ENCODE measurements around the gene TMEM250.

The TMEM250 gene

DNA sequence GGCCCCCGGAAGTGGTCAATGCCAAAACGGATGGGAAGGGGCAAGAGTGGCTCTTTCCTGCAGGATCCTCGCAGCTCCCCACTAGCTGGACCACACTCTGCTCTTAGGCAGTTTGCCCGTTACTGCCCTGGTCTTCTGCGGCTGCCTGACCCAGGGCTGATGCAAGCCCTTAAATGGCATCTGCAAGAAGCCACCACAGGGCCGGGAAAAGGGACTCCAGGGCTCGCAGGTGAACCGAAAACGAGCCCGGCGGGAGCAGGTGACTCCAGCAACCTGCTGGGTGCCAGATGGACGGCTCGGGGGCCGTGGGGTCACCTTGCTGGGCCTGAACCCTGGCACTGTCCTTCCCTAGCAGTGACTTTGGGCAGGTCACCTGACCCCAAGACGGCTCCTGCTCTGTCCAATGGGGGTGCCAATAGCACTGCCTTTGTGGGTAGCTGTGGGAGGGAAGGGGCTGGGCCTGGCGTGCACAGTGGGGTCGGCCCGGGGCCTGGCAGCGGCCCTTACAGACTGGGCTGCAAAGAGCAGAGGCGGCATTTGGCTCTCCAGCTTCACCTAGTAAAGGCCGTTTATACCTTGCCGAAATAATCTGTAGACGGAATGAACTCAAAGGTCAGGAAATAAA is 1.3 kb downstream of the TMEM250 start:
- Histone ChIP-seq H3K4me3 (ENCODE audit: extremely low read depth, insufficient read depth, low read length, poor library complexity, severe bottlenecking) (peak overlapping the region; percentile 66), H3K9me3 (ENCODE audit: control insufficient read depth, low read length) (no peaks in the 10 kb centered on the region), H3K36me3 (ENCODE audit: control insufficient read depth, insufficient read depth, low read length) (peaks cover 37% of the 10 kb centered on the region), H3K27ac (ENCODE audit: low read depth, low read length, severe bottlenecking) (peak overlapping the region; percentile 79), H3K4me1 (ENCODE audit: control insufficient read depth, insufficient read depth, low read length, poor library complexity, severe bottlenecking) (peaks cover 16% of the 10 kb centered on the region)
- WGBS, 2 experiments (ENCODE audit: insufficient coverage in 2 of 2): 73 to 74% methylated on average over 22 of the region's 23 CpGs

DNA sequence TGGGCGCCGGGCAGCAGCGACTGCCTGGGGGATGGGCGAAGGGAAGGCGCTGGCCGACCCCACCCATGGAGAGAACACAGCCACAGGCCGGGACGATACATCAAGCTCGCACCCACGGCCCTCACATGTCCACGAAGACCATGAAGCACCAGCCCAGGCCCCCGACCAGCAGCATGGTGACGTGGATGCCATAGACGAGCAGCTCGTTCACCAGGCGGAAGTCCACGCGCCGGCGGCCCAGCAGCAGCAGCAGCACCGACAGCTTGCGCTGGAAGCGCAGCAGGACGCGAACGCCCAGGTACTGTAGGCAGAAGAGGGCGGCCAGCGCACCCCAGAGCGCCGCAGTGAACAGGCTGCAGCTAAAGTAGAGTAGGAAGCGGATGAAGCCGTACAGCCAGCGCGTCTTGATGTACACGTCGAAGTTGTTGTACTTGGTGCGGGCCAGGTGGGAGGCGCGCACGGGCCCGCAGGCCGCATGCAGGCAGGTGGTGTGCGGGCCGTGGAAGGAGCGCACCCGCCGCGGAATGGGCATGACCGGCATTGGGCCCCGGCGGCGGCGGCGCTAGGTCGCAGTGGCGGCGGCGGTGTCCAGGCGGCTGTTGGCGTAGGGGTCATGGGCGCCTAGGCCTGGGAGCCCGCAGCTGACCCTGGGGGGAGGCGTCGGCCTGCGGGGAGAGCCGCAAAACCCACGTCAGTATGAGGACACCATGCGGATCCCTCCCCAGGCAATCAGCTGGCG is 2.1 kb downstream of the TMEM250 start:
- no peak overlapping the region for H3K27ac ChIP-seq (ENCODE audit: low read depth, low read length, severe bottlenecking)

DNA sequence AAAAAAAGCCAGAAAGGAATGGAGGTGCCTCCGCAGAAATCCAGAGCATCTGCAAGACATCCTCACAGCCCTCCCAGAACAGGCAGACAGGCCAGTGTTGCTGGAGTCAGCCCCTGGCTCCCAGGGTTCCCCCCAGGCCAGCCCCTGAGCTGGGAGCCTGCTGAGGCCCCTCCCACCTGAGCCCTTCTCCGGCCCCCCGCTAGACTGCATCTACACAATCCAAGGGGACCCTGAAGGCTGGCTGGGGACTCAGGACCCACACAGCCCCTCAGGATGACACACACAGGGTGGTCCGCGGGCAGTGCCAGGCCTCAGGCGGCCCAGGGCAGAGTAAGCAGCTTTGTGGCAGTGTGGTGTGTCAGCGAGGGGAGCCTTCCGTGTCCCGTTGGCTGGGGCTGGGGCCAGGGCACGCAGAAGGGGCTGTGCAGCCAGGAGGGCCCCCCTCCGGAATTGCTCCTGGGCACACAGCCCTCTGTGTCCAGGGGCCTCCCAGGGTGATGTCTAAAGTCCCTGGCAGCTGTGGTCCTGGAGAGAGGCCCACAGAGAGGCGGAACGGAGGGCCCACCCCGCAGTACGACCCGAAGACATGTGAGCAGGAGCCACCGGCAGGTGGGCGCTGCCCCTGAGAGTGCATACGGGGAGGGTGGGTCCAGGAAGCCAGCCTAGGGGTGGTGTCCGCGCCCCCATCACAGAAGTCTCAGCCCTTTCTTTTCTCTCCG is 2.9 kb downstream of the TMEM250 start:
- 98% methylated on average over 17 to 22 of the region's 22 CpGs for WGBS, 2 experiments (ENCODE audit: insufficient coverage in 2 of 2)
- peaks cover 37% of the 10 kb centered on the region for H3K36me3 ChIP-seq (ENCODE audit: control insufficient read depth, insufficient read depth, low read length)
- no peaks in the 10 kb centered on the region for H3K9me3 ChIP-seq (ENCODE audit: control insufficient read depth, low read length)
- H3K4me1 ChIP-seq (ENCODE audit: control insufficient read depth, insufficient read depth, low read length, poor library complexity, severe bottlenecking): peaks cover 21% of the 10 kb centered on the region
- no peak overlapping the region for H3K4me3 ChIP-seq (ENCODE audit: extremely low read depth, insufficient read depth, low read length, poor library complexity, severe bottlenecking)
- no peak overlapping the region for H3K27ac ChIP-seq (ENCODE audit: low read depth, low read length, severe bottlenecking)

More for the DNA sequence above, 2.1 kb downstream of the TMEM250 start:
- peaks cover 16% of the 10 kb centered on the region for H3K4me1 ChIP-seq (ENCODE audit: control insufficient read depth, insufficient read depth, low read length, poor library complexity, severe bottlenecking)
- no peaks in the 10 kb centered on the region for H3K9me3 ChIP-seq (ENCODE audit: control insufficient read depth, low read length)
- no peak overlapping the region for H3K4me3 ChIP-seq (ENCODE audit: extremely low read depth, insufficient read depth, low read length, poor library complexity, severe bottlenecking)
- peaks cover 37% of the 10 kb centered on the region for H3K36me3 ChIP-seq (ENCODE audit: control insufficient read depth, insufficient read depth, low read length)
- 97 to 98% methylated on average over 69 of the region's 69 CpGs for WGBS, 2 experiments (ENCODE audit: insufficient coverage in 2 of 2)

DNA sequence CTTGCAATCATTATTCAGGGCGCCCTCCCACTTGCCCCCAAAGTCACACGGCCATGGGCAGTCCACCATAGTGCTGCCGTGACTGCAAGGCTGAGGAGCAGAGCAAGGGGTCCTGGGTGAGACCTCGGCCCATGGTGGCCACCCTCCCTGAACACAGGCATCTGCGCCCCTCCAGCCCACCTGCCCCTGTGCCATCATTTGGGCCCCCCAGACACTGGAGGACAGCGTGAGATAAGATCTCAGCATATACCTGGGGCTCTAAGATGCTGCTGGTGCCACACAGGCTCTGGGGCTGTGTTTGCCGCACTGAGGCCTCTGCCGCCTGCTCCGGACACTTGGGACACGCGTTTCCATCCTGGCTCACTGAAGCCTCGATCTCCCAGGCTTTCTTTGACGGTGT is 3.5 kb downstream of the TMEM250 start:
- H3K36me3 ChIP-seq (ENCODE audit: control insufficient read depth, insufficient read depth, low read length): peaks cover 37% of the 10 kb centered on the region
- WGBS, 2 experiments (ENCODE audit: insufficient coverage in 2 of 2): 96 to 99% methylated on average over 12 to 13 of the region's 13 CpGs
- H3K9me3 ChIP-seq (ENCODE audit: control insufficient read depth, low read length): no peaks in the 10 kb centered on the region

DNA sequence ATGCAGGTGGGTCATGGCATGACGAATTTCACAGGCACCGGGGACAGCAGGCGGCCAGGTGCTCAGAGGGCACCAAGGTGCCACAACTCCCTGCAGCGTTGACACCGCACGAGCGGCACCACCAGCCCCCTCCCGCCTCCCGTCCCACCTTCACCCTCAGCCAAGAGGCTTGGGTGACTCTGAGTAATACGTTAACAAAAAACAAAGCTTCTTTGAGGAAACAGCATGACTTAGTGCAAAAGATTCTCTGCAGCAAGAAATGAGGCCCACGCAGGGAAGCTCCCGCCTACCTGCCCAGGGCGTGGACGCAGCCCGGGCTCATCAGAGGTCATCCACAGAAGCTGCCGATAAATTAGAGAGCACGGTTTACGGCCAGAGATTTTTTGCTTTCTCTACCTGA is 4.1 kb downstream of the TMEM250 start:
- H3K27ac ChIP-seq (ENCODE audit: low read depth, low read length, severe bottlenecking): no peak overlapping the region
- WGBS, 2 experiments (ENCODE audit: insufficient coverage in 2 of 2): 94 to 97% methylated on average over 13 to 14 of the region's 18 CpGs
- no peaks in the 10 kb centered on the region for H3K9me3 ChIP-seq (ENCODE audit: control insufficient read depth, low read length)

More for the DNA sequence above, 3.5 kb downstream of the TMEM250 start:
- Histone ChIP-seq H3K4me3 (ENCODE audit: extremely low read depth, insufficient read depth, low read length, poor library complexity, severe bottlenecking) (no peak overlapping the region), H3K27ac (ENCODE audit: low read depth, low read length, severe bottlenecking) (no peak overlapping the region), H3K4me1 (ENCODE audit: control insufficient read depth, insufficient read depth, low read length, poor library complexity, severe bottlenecking) (peaks cover 27% of the 10 kb centered on the region)

DNA sequence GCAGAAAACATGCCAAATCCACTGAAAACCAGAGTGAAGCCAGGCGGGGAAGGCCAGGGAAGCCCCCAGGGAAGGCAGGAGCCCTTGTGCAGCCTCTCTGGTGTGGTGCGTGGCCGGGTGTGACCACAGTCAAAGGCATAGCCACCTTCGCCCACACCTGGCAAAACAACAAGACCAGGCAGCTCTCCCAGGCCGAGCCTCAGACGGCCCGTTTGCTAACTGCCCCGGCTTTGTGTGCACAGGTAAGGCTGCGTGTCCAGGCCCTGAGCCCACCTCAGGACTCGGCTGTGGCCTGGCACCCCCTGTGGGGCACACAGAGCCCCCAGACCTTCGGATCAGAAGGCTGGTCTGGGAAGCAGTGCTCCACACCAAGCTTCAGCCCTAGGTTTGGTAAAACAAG is 6.1 kb downstream of the TMEM250 start:
- Histone ChIP-seq H3K27ac (ENCODE audit: low read depth, low read length, severe bottlenecking) (no peak overlapping the region), H3K36me3 (ENCODE audit: control insufficient read depth, insufficient read depth, low read length) (peaks cover 37% of the 10 kb centered on the region), H3K4me1 (ENCODE audit: control insufficient read depth, insufficient read depth, low read length, poor library complexity, severe bottlenecking) (peaks cover 31% of the 10 kb centered on the region), H3K4me3 (ENCODE audit: extremely low read depth, insufficient read depth, low read length, poor library complexity, severe bottlenecking) (no peak overlapping the region), H3K9me3 (ENCODE audit: control insufficient read depth, low read length) (no peaks in the 10 kb centered on the region)
- WGBS, 2 experiments (ENCODE audit: insufficient coverage in 2 of 2): 91 to 97% methylated on average over 11 of the region's 11 CpGs

More for the DNA sequence above, 4.1 kb downstream of the TMEM250 start:
- H3K4me1 ChIP-seq (ENCODE audit: control insufficient read depth, insufficient read depth, low read length, poor library complexity, severe bottlenecking): peaks cover 29% of the 10 kb centered on the region
- no peak overlapping the region for H3K4me3 ChIP-seq (ENCODE audit: extremely low read depth, insufficient read depth, low read length, poor library complexity, severe bottlenecking)
- peaks cover 37% of the 10 kb centered on the region for H3K36me3 ChIP-seq (ENCODE audit: control insufficient read depth, insufficient read depth, low read length)

DNA sequence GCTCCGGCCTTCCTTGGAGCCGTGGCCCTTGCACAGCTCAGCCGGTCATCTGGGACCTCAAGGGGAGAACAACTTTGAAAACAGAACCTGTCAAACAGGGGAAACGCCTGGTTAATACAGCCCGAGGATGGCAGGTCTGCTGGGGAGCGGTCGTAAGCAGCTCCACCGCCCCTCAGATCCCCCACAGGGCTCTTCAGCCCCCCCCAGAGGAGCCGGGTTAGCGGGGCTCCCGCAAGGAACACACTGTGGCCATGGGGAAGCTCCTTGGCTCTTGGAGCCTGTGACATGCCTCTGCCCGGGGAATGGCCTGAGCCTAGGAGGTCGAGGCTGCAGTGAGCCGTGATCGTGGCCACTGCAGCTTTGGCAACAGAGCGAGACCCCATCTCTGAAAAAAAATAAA is 6.8 kb downstream of the TMEM250 start:
- H3K27ac ChIP-seq (ENCODE audit: low read depth, low read length, severe bottlenecking): no peak overlapping the region
- no peak overlapping the region for H3K4me3 ChIP-seq (ENCODE audit: extremely low read depth, insufficient read depth, low read length, poor library complexity, severe bottlenecking)
- 90 to 96% methylated on average over 16 of the region's 16 CpGs for WGBS, 2 experiments (ENCODE audit: insufficient coverage in 2 of 2)
- H3K36me3 ChIP-seq (ENCODE audit: control insufficient read depth, insufficient read depth, low read length): peaks cover 36% of the 10 kb centered on the region
- H3K4me1 ChIP-seq (ENCODE audit: control insufficient read depth, insufficient read depth, low read length, poor library complexity, severe bottlenecking): peaks cover 31% of the 10 kb centered on the region
- H3K9me3 ChIP-seq (ENCODE audit: control insufficient read depth, low read length): no peaks in the 10 kb centered on the region

DNA sequence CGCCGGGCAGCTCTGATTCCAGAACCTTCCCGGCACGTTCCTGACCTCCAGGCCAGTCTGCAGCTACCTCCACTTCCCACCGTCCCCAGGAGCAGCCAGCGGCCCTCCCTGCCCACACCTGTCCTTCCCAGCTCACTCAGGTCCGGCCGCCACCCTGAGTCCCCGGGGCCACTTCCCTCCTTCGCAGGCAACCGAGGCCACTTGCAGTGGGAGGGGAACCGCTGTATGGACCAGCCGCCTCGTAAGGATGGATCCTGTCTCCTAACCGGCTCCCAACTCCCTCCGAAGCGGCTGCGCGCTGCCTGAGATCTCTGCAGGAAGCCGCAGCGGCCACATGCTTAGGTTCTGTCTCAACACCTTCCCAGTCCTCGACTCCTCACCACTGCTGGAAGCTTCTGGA is 7.5 kb downstream of the TMEM250 start:
- no peaks in the 10 kb centered on the region for H3K9me3 ChIP-seq (ENCODE audit: control insufficient read depth, low read length)
- 92% methylated on average over 18 to 20 of the region's 22 CpGs for WGBS, 2 experiments (ENCODE audit: insufficient coverage in 2 of 2)
- peaks cover 29% of the 10 kb centered on the region for H3K36me3 ChIP-seq (ENCODE audit: control insufficient read depth, insufficient read depth, low read length)
- H3K4me1 ChIP-seq (ENCODE audit: control insufficient read depth, insufficient read depth, low read length, poor library complexity, severe bottlenecking): peaks cover 27% of the 10 kb centered on the region
- no peak overlapping the region for H3K4me3 ChIP-seq (ENCODE audit: extremely low read depth, insufficient read depth, low read length, poor library complexity, severe bottlenecking)
- H3K27ac ChIP-seq (ENCODE audit: low read depth, low read length, severe bottlenecking): no peak overlapping the region

DNA sequence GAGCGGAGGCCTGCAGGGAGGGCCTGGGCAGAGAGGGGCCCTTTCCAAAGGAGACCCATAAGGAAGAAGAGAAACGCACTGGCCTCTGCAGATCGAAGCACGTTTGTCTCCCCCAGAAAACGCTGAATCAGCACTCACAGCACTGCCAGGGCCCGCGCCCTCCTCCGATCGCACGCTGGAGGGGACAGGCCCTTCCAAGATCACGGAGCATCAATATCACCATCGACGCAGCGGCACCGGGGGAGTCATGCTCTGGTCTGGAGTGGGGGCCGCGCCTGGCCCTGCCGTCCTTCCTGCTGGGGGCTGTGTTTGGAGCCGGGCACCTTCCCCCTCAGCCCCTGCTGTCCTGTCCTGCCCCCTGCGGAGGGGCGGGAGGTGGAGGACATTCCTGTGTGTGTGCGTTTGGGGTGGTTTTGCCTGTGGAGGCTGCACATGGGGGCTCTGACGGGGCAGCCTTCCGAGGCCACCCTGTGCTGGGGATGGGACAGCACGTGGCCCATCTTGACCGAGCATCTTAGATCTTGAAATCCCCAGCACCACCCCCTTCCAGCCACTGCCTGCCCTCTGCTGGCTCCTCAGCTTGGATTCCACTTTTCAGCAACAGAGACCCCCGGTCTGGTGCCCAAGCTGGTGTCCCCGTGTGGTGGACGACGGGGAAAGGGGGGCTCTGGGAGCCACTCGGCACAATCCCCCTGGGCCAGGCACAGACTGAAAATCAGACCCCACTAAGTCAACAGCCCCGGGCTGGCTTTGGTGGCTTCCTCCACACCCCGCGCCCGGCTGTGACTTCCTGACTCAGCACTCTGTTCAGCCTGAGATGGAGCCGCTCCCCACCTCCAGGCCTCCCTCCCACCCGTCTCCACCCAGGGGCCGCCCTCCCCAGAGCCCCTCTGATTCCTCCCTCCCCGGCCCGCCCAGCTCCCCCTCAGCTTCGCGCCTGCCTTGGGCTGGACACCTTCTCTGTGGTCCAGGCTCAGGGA is 8.3 kb downstream of the TMEM250 start:
- WGBS, 2 experiments (ENCODE audit: insufficient coverage in 2 of 2): 28 to 32% methylated on average over 24 to 31 of the region's 42 CpGs
- peak overlapping the region; percentile 64 for H3K27ac ChIP-seq (ENCODE audit: low read depth, low read length, severe bottlenecking)

More for the DNA sequence above, 8.3 kb downstream of the TMEM250 start:
- Histone ChIP-seq H3K9me3 (ENCODE audit: control insufficient read depth, low read length) (no peaks in the 10 kb centered on the region), H3K4me3 (ENCODE audit: extremely low read depth, insufficient read depth, low read length, poor library complexity, severe bottlenecking) (peak overlapping the region; percentile 19), H3K36me3 (ENCODE audit: control insufficient read depth, insufficient read depth, low read length) (peaks cover 22% of the 10 kb centered on the region), H3K4me1 (ENCODE audit: control insufficient read depth, insufficient read depth, low read length, poor library complexity, severe bottlenecking) (peaks cover 34% of the 10 kb centered on the region)

Measured in mesodermal cell (in vitro differentiated cells).